Esophagus squamous epithelium (tissue), 4 donors: Measurements from ENCODE around the gene CENPN.

ENCODE experiments used
- CTCF ChIP-seq, 6 experiments: fragments of 450-650 bp in 4 of 6; fragments of 200-600 bp in 2 of 6; sonication (generic) in 2 of 6; IDR thresholded peaks; one replicate each; pipeline ENCODE4 v1.5.1; 2016 to 2019; ENCODE audit warnings: antibody characterized with exemption in 6 of 6, mild to moderate bottlenecking in 4 of 6, moderate library complexity in 4 of 6
- POLR2A ChIP-seq, 4 donors: fragments of 450-650 bp; IDR thresholded peaks; one replicate each; pipeline ENCODE4 v1.6.1; 2017; ENCODE audit warnings: antibody characterized with exemption in 4 of 4, mild to moderate bottlenecking in 4 of 4, moderate library complexity in 3 of 4

DNA sequence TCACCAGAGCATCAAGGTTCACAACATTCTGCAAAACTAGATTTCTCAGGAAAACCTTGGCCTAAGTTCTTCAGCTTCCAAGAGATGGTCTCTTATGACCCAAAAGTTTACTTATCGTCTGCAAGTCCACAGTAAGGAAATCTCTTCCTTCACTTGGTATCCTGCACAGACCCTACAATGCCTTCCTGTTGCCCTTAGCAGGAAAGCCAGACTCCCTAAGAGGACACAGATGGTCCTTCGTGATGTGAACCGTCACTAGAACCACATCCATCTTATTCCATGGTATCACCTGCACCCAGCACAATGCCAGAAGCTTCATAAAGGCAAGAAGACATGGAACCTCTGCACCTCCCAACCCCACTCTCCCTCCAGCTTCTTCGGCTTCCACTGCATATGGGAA is 34.4 kb upstream of the CENPN start:
- TF ChIP-seq CTCF (IDR thresholded peaks at IDR 0.05) (no peak), POLR2A (IDR thresholded peaks at IDR 0.05) (no peak)
